ENCODE data around the gene TMEM190. TPM values are rescaled to one million over a fixed set of nuclear protein-coding genes. Genes with fewer than 3 reads are reported as not detected.

Gene TMEM190
- total and polyA plus RNA-seq, 10 of the 15 experiments (the other 5 are each of a cell fraction or from before 2014, with no cell fraction given): not detected

- TF ChIP-seq RELA (IDR thresholded peaks at IDR 0.05; ENCODE audit: borderline replicate concordance, partially characterized antibody) (peak; percentile 64), PAX8 (IDR thresholded peaks at IDR 0.05) (no peak), ZZZ3 (IDR thresholded peaks at IDR 0.05; ENCODE audit: control insufficient read depth, insufficient read length, low read depth) (no peak), TCF7 (IDR thresholded peaks at IDR 0.05; ENCODE audit: borderline replicate concordance) (no peak), RCOR1 (conservative IDR thresholded peaks at IDR 0.05; ENCODE audit: low read depth, low read length) (0 out of 2 replicates have a peak, but pooled peaks have one; percentile 59), NR2C1 (IDR thresholded peaks at IDR 0.05) (no peak), DPF2 (IDR thresholded peaks at IDR 0.05) (no peak), TAF1 (IDR thresholded peaks at IDR 0.05; ENCODE audit: borderline replicate concordance, low read depth, low read length) (peak; percentile 100), SMAD1 (IDR thresholded peaks at IDR 0.05; ENCODE audit: low read depth, partially characterized antibody) (peak; percentile 83), YBX1 (IDR thresholded peaks at IDR 0.05) (no peak), NKRF (conservative IDR thresholded peaks at IDR 0.05) (peak; percentile 93), NFXL1 (IDR thresholded peaks at IDR 0.05; ENCODE audit: borderline replicate concordance) (no peak), CTCF (IDR thresholded peaks at IDR 0.05 in 2 of 3, conservative IDR thresholded peaks at IDR 0.05 in 1 of 3; ENCODE audit: control insufficient read depth in 2 of 3, extremely low read depth in 1 of 3, insufficient read depth in 1 of 3, low read depth in 3 of 3, low read length in 3 of 3) (no peak), BRCA1 (IDR thresholded peaks at IDR 0.05; ENCODE audit: low read depth, low read length) (no peak)
- TF ChIP-seq, protein P1, sequence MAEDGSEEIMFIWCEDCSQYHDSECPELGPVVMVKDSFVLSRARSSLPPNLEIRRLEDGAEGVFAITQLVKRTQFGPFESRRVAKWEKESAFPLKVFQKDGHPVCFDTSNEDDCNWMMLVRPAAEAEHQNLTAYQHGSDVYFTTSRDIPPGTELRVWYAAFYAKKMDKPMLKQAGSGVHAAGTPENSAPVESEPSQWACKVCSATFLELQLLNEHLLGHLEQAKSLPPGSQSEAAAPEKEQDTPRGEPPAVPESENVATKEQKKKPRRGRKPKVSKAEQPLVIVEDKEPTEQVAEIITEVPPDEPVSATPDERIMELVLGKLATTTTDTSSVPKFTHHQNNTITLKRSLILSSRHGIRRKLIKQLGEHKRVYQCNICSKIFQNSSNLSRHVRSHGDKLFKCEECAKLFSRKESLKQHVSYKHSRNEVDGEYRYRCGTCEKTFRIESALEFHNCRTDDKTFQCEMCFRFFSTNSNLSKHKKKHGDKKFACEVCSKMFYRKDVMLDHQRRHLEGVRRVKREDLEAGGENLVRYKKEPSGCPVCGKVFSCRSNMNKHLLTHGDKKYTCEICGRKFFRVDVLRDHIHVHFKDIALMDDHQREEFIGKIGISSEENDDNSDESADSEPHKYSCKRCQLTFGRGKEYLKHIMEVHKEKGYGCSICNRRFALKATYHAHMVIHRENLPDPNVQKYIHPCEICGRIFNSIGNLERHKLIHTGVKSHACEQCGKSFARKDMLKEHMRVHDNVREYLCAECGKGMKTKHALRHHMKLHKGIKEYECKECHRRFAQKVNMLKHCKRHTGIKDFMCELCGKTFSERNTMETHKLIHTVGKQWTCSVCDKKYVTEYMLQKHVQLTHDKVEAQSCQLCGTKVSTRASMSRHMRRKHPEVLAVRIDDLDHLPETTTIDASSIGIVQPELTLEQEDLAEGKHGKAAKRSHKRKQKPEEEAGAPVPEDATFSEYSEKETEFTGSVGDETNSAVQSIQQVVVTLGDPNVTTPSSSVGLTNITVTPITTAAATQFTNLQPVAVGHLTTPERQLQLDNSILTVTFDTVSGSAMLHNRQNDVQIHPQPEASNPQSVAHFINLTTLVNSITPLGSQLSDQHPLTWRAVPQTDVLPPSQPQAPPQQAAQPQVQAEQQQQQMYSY (CRISPR knock-in tag; IDR thresholded peaks at IDR 0.05): no peak
Observed at GRCh38 chr19:55385724-55386492, 9.3 kb downstream of the TMEM190 start, which contains the start of gene RPL28 (continued).

Measured in GM12878 (cell line).